MV-4-11 (cell line): Measurements from ENCODE around the gene GNG11.
"Not testable (repeated sequence)": the region's sequence is repeated elsewhere in the genome, so short reads cannot be mapped to it uniquely, and the experiment has no call there.

ENCODE experiments used
- DNase-seq: peaks from one replicate; lab custom pipeline; 2025; lab: John Stamatoyannopoulos, UW

Gene GNG11

GRCh38 chr7:93911661-93912060, 9.9 kb upstream of the GNG11 start:
- not testable (repeated sequence) for DNase-seq

- peak; percentile 7 for DNase-seq
These were observed 8.3 kb upstream of the GNG11 start for GRCh38 chr7:93913197-93913596.

GRCh38 chr7:93914581-93915066, 6.9 kb upstream of the GNG11 start:
- DNase-seq, result no peak

- DNase-seq, result not testable (repeated sequence)
These were observed 6.2 kb upstream of the GNG11 start for GRCh38 chr7:93915206-93915842.

- not testable (repeated sequence) for DNase-seq
These were observed 5.6 kb upstream of the GNG11 start for GRCh38 chr7:93915888-93916287.

- DNase-seq, result not testable (repeated sequence)
These were observed 5.2 kb upstream of the GNG11 start for GRCh38 chr7:93916315-93916714.

GRCh38 chr7:93920496-93921182, 896 bp upstream of the GNG11 start:
- DNase-seq, result no peak

GRCh38 chr7:93921186-93921585, 349 bp upstream of the GNG11 start:
- DNase-seq, result no peak

GRCh38 chr7:93923296-93923695, 1.8 kb downstream of the GNG11 start:
- no peak for DNase-seq

- DNase-seq, result no peak
These were observed 2.4 kb downstream of the GNG11 start for GRCh38 chr7:93923942-93924341.

GRCh38 chr7:93926800-93927199, 5.3 kb downstream of the GNG11 start:
- no peak for DNase-seq

- DNase-seq, result no peak
These were observed 6.0 kb downstream of the GNG11 start for GRCh38 chr7:93927585-93927984.

GRCh38 chr7:93931655-93932054, 10.1 kb downstream of the GNG11 start:
- no peak for DNase-seq

GRCh38 chr7:93933156-93933555, 11.6 kb downstream of the GNG11 start:
- DNase-seq, result no peak

- no peak for DNase-seq
These were observed 13.6 kb downstream of the GNG11 start for GRCh38 chr7:93935102-93935501.

- DNase-seq, result no peak
These were observed 16.3 kb downstream of the GNG11 start for GRCh38 chr7:93937818-93938217.

GRCh38 chr7:93938293-93938692, 16.8 kb downstream of the GNG11 start:
- DNase-seq, result no peak

GRCh38 chr7:93941945-93942344, 20.4 kb downstream of the GNG11 start:
- no peak for DNase-seq

GRCh38 chr7:93943816-93944540, 22.4 kb downstream of the GNG11 start:
- no peak for DNase-seq

GRCh38 chr7:93944673-93945072, 23.1 kb downstream of the GNG11 start:
- no peak for DNase-seq

GRCh38 chr7:93945083-93945482, 23.5 kb downstream of the GNG11 start:
- no peak for DNase-seq

- DNase-seq, result no peak
These were observed 24.4 kb downstream of the GNG11 start for GRCh38 chr7:93945756-93946535.
